GM03348 (cell line): Measurements from ENCODE around the gene TRIM47.

Experiments
- DNase-seq: peaks from one replicate; pipeline ENCODE4 v3.0.0; 2012; ENCODE audit warnings: low spot score

TRIM47 gene

GRCh38 chr17:75832164-75832651 lies 46.2 kb downstream of the TRIM47 start:
- peak; percentile 58 for DNase-seq

GRCh38 chr17:75831032-75831571 lies 47.3 kb downstream of the TRIM47 start:
- no peak for DNase-seq

GRCh38 chr17:75830164-75831031 lies 48.0 kb downstream of the TRIM47 start:
- peak; percentile 49 for DNase-seq

- no peak for DNase-seq
Measured at GRCh38 chr17:75829747-75830146, 48.6 kb downstream of the TRIM47 start.

GRCh38 chr17:75828741-75829140 lies 49.6 kb downstream of the TRIM47 start:
- no peak for DNase-seq

- no peak for DNase-seq
Measured at GRCh38 chr17:75828076-75828400, 50.3 kb downstream of the TRIM47 start.

- DNase-seq = peak; percentile 88
Measured at GRCh38 chr17:75827308-75828075, 50.9 kb downstream of the TRIM47 start.

- no peak for DNase-seq
Measured at GRCh38 chr17:75826561-75827307, 51.6 kb downstream of the TRIM47 start.

GRCh38 chr17:75825748-75826370 lies 52.5 kb downstream of the TRIM47 start:
- no peak for DNase-seq

GRCh38 chr17:75825149-75825552 lies 53.2 kb downstream of the TRIM47 start:
- no peak for DNase-seq

GRCh38 chr17:75824666-75825065 lies 53.7 kb downstream of the TRIM47 start:
- DNase-seq = no peak
